ENCODE measurements around the gene CPAMD8.
A peak's percentile ranks its signal among the peaks of the same experiment; 100 is the strongest.

The CPAMD8 gene

DNA sequence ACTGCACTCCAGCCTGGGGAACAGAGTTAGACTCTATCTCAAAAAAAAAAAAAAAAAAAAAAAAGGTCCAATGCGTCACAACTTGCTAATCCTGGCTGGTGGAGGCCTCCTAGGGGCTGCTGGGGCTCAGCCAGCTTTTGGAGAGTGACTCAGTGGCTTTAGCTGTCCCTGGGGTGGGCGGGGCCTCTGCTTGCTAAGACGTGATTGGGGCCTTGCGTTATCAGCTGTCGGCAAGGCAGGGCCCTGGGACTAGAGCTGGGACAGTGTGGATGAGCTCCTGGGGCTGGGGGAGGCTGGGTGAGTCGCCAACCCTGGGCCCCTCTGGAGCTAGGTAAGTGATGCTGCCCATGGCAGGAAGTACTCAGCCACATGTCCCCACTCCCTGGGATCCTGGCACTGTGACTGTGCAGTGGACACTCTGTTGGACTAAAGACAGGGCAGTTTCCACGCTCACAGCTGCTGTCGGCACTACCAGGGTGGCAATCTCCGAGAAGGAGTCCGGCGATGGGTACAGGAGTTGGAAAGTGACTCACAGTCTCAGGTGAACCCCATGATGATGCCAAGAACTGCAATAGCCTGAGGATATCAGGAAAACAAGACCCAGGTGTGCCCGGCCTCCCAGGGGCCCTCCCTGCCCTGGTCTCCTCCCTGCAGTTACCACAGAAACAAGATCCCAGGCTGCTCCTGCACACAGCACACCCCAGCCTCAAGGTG lies 105.6 kb downstream of the CPAMD8 start:
- DNase-seq (ENCODE audit: low read depth), result no peak

GRCh38 chr19:16919496-16919895 lies 107.1 kb downstream of the CPAMD8 start:
- DNase-seq (ENCODE audit: low read depth), result no peak

- no peak for DNase-seq (ENCODE audit: low read depth)
These were observed 109.2 kb downstream of the CPAMD8 start for GRCh38 chr19:16917401-16917800.

DNA sequence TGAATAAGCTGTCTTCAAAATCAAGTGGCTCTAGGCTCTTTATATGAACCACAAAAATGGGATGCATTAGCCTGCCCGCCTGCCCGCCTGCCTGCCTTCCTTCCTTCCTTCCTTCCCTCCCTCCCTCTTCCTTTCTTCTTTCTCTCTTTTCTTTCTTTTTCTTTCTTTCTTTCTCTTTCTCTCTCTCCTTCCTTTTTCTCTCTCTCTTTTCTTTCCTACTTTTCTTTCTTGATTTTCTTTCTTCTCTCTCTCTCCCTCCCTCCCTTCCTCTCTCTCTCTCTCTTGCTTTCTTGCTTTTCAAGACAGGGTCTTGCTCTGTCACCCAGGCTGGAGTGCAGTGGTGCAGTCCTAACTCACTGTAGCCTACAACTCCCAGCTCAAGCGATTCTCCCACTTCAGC lies 110.9 kb downstream of the CPAMD8 start:
- no peak for DNase-seq (ENCODE audit: low read depth)

DNA sequence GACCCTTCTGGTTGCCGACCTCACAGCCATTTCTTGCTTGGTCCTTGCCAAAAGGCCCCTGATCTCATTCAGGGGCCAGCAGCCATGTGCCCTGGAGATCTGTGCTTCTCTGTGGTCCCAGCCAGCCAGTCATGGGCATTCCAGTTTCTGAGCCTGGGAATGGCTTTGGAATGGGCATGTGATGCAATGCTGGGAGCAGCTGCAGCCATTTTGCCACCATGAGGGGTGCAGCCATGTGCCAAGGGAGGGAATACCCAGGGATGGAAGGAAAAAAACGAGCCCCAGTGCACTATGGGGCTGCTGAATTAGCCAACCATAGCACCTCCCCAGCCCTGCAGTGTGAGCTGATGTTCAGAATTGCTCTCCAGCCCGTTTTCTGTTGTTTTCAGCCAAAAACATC lies 111.5 kb downstream of the CPAMD8 start:
- DNase-seq (ENCODE audit: low read depth), result no peak

DNA sequence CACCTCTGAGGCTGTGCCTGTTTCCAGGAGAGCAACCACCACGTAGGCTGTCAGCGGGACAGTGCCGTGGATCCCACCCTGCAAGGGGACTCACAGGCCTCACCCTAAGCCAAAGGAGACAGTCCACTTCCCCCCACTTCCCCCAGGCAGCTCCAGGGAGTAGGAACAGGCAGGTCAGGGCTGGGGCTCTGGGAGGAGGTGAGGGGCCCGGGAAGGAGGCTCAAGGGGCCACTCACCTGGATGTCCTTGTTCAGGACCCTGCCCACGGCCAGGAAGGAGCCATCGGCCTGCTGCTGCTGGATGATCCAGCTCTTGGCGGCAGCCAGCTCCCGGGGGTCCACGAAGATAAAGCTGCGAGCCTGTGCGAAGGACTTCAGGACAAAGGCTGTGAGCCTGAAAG lies 112.2 kb downstream of the CPAMD8 start:
- no peak for DNase-seq (ENCODE audit: low read depth)

- no peak for DNase-seq (ENCODE audit: low read depth)
These were observed 113.8 kb downstream of the CPAMD8 start for GRCh38 chr19:16912780-16913179.

GRCh38 chr19:16911046-16911445 lies 115.6 kb downstream of the CPAMD8 start:
- no peak for DNase-seq (ENCODE audit: low read depth)

GRCh38 chr19:16908759-16909158 lies 117.9 kb downstream of the CPAMD8 start:
- no peak for DNase-seq (ENCODE audit: low read depth)

- DNase-seq (ENCODE audit: low read depth), result no peak
These were observed 122.0 kb downstream of the CPAMD8 start for GRCh38 chr19:16904599-16904998.

DNA sequence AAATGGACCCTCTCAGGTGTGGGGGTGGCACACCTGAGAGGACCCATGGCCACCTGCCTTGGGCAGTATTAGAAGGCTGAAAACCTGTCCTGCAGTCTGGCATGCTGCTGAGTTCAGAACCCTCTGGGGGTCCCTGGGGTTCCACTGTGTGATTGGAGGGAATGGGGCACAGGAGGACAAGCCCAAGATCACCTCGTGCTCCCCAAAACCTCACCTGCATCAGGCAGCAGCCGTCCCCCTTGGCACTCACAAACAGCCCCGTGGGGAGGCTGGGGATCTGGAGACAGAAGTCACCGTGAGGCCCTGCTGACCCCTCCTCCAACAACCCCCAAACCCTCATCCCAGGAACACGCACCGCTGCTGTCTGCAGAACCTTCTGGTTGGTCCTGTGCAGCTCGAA lies 123.3 kb downstream of the CPAMD8 start:
- no peak for DNase-seq (ENCODE audit: low read depth)

- DNase-seq (ENCODE audit: low read depth), result no peak
These were observed 124.1 kb downstream of the CPAMD8 start for GRCh38 chr19:16902545-16902944.

- no peak for DNase-seq (ENCODE audit: low read depth)
These were observed 125.0 kb downstream of the CPAMD8 start for GRCh38 chr19:16901491-16902175.

DNA sequence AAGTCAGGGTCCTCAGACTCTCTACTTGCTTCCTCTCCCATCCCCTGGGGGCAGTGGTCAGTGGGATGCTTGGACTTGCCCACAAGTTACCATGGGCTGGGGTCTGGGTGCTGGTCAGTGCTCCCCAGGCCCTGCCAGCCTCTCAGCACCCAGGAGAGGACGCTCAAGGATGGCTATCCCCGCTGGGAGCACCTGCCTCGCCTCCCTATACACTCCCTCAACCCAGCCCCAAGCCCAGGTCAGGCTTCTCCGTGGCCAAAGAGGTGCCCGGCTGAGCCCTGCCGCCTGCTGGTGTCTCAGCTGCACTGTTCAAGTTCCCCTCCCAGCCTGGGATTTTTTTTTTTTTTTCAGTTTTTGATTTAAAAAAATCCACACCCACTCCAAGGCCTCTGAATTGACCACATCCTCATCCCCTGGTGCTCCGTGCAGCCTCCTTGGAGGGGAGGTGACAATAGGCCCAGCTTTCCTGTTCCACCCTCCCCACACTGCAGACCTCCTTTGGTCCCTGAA lies 127.0 kb downstream of the CPAMD8 start:
- DNase-seq (ENCODE audit: low read depth), result no peak

GRCh38 chr19:16898361-16899015 lies 128.1 kb downstream of the CPAMD8 start:
- DNase-seq (ENCODE audit: low read depth), result no peak

GRCh38 chr19:16897856-16898161 lies 128.8 kb downstream of the CPAMD8 start:
- no peak for DNase-seq (ENCODE audit: low read depth)

GRCh38 chr19:16897029-16897855 lies 129.4 kb downstream of the CPAMD8 start:
- DNase-seq (ENCODE audit: low read depth), result peak; percentile 24

- no peak for DNase-seq (ENCODE audit: low read depth)
These were observed 130.2 kb downstream of the CPAMD8 start for GRCh38 chr19:16896146-16897028.

DNA sequence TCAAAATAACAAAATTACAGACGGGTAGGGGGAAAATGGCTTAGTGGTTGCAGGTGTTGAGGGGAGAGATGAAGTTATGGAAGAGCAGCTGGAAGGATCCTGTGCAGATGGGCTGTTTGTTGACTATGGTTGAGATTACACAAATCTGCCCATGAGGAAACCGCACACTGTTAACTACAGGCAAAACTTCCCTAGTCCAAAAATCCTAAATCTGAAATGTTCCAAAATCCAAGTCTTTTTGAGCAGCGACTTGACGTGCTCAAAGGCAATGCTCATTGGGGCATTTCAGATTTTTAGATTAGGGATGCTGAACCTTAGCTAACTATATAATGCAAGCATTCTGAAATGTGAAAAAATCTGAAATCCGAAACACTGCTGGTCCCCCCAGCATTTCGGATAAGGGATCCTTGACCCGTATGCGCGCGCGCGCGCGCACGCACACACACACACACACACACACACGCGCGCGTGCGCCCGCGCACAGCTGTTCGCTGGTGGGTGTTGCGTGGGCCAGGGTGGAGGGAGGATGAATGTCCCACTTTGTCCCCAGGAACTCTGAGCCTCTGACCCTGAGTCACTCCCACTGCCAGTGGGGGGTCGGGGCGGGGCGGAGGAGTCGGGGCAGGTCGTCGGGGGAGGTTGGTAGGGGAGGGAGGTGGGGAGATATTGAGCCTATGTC lies 131.0 kb downstream of the CPAMD8 start:
- no peak for DNase-seq (ENCODE audit: low read depth)

- DNase-seq (ENCODE audit: low read depth), result no peak
These were observed 132.5 kb downstream of the CPAMD8 start for GRCh38 chr19:16894080-16894479.

DNA sequence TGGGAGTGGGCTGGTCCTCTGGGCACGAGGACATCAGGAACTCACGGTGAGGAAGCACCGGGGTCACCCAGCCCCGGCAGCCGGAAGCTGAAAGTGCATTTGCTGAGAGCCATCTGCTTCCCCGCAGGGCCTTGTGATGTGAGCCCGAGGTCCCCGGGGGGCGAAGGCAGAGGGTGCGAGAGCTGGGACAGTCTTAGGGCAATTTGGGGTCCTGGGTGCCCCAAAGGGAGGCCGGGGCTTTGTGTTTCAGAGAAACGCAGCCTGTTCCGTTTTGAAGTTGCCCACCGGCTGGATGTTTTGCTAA lies 133.0 kb downstream of the CPAMD8 start:
- DNase-seq (ENCODE audit: low read depth), result no peak

All from T follicular helper cell (primary cell).